ENCODE results near the gene HES3.

HES3 gene

GRCh38 chr1:6224718-6225117 lies 19.3 kb upstream of the HES3 start:
- TF ChIP-seq Cebpa-rat (IDR thresholded peaks at IDR 0.05), result no peak
- H3K9ac ChIP-seq, result 0 out of 22 replicates have a peak overlapping the region, but pooled peaks of 1 of the 11 experiments have one; percentile 18
- no peak overlapping the region for H3K27ac ChIP-seq
- H3K9me3 ChIP-seq (replicated peaks in 1 of 11), result no peaks in the 10 kb centered on the region
- H3K36me3 ChIP-seq, result peaks cover 75 to 100% (median 96%) of the 10 kb centered on the region in 11 experiments
- no peak overlapping the region for H3K4me2 ChIP-seq
- no peaks in the 10 kb centered on the region for H3K27me3 ChIP-seq
- no peak overlapping the region for H3K4me3 ChIP-seq
- H4K20me1 ChIP-seq, result peaks cover 0 to 52% (median 18%) of the 10 kb centered on the region in 11 experiments; a peak in 12 of 22 replicates
- H3K4me1 ChIP-seq, result peaks cover 13 to 44% (median 32%) of the 10 kb centered on the region in 10 experiments

- Histone ChIP-seq H3K27ac (no peak overlapping the region), H3K27me3 (no peaks in the 10 kb centered on the region), H3K9me3 (replicated peaks in 1 of 11) (no peaks in the 10 kb centered on the region), H3K9ac (peak overlapping the region in 7 of 11 experiments; percentile 0 to 39 (median 15); a peak in 6 of 22 replicates), H3K4me2 (peak overlapping the region in 2 of 11 experiments; percentile 10 to 15; a peak in 2 of 22 replicates), H3K4me3 (no peak overlapping the region), H4K20me1 (peaks cover 0 to 59% (median 18%) of the 10 kb centered on the region in 11 experiments; a peak in 12 of 22 replicates), H3K36me3 (peaks cover 80 to 100% (median 99%) of the 10 kb centered on the region in 11 experiments), H3K4me1 (peaks cover 13 to 36% (median 26%) of the 10 kb centered on the region in 10 experiments)
- no peak for TF ChIP-seq Cebpa-rat (IDR thresholded peaks at IDR 0.05)
Measured at GRCh38 chr1:6225651-6226050, 18.3 kb upstream of the HES3 start.

- Histone ChIP-seq H3K36me3 (peaks cover 56 to 63% (median 61%) of the 10 kb centered on the region in 11 experiments), H3K4me2 (no peak overlapping the region), H3K4me3 (no peak overlapping the region), H3K9ac (peak overlapping the region in 8 of 11 experiments; percentile 15 to 94 (median 88); a peak in 11 of 22 replicates), H3K9me3 (replicated peaks in 1 of 11) (peaks cover 0 to 8% (median 0%) of the 10 kb centered on the region in 11 experiments; a peak in 2 of 22 replicates), H4K20me1 (peaks cover 0 to 43% (median 10%) of the 10 kb centered on the region in 11 experiments; a peak in 14 of 22 replicates), H3K4me1 (peaks cover 10 to 33% (median 27%) of the 10 kb centered on the region in 10 experiments), H3K27me3 (no peaks in the 10 kb centered on the region), H3K27ac (no peak overlapping the region)
- no peak for TF ChIP-seq Cebpa-rat (IDR thresholded peaks at IDR 0.05)
Measured at GRCh38 chr1:6233376-6233775, 10.6 kb upstream of the HES3 start.

- Histone ChIP-seq H3K27ac (peak overlapping the region in 10 of 11 experiments; percentile 62 to 90 (median 84); a peak in 20 of 22 replicates), H3K4me3 (peak overlapping the region; percentile 71 to 97 (median 85)), H3K4me2 (peak overlapping the region; percentile 83 to 98 (median 93)), H3K36me3 (peaks cover 42 to 50% (median 48%) of the 10 kb centered on the region in 11 experiments), H3K9me3 (replicated peaks in 1 of 11) (peaks cover 0 to 8% (median 0%) of the 10 kb centered on the region in 11 experiments; a peak in 2 of 22 replicates), H3K27me3 (peaks cover 0 to 8% (median 4%) of the 10 kb centered on the region in 11 experiments; a peak in 12 of 22 replicates), H3K4me1 (peaks cover 21 to 47% (median 38%) of the 10 kb centered on the region in 10 experiments), H3K9ac (peak overlapping the region; percentile 81 to 94 (median 89)), H4K20me1 (peaks cover 0 to 38% (median 14%) of the 10 kb centered on the region in 11 experiments; a peak in 14 of 22 replicates)
- no peak for TF ChIP-seq Cebpa-rat (IDR thresholded peaks at IDR 0.05)
Measured at GRCh38 chr1:6234502-6235295, 9.3 kb upstream of the HES3 start.

GRCh38 chr1:6235296-6235677 lies 8.7 kb upstream of the HES3 start:
- TF ChIP-seq Cebpa-rat (IDR thresholded peaks at IDR 0.05), result no peak
- Histone ChIP-seq H4K20me1 (peaks cover 0 to 33% (median 14%) of the 10 kb centered on the region in 11 experiments; a peak in 14 of 22 replicates), H3K27ac (peak overlapping the region; percentile 25 to 90 (median 84); a peak in 21 of 22 replicates), H3K27me3 (peaks cover 5 to 14% (median 10%) of the 10 kb centered on the region in 11 experiments), H3K4me1 (peaks cover 21 to 53% (median 44%) of the 10 kb centered on the region in 10 experiments), H3K4me2 (peak overlapping the region; percentile 83 to 98 (median 93)), H3K9ac (peak overlapping the region; percentile 81 to 94 (median 89)), H3K36me3 (peaks cover 36 to 44% (median 42%) of the 10 kb centered on the region in 11 experiments), H3K9me3 (replicated peaks in 1 of 11) (peaks cover 0 to 8% (median 0%) of the 10 kb centered on the region in 11 experiments; a peak in 2 of 22 replicates), H3K4me3 (peak overlapping the region; percentile 71 to 97 (median 85))

GRCh38 chr1:6237093-6237492 lies 6.9 kb upstream of the HES3 start:
- no peak overlapping the region for H3K27ac ChIP-seq
- H3K9me3 ChIP-seq (replicated peaks in 1 of 11), result peaks cover 0 to 8% (median 0%) of the 10 kb centered on the region in 11 experiments; a peak in 2 of 22 replicates
- H3K4me3 ChIP-seq, result no peak overlapping the region
- no peak overlapping the region; a peak in 1 of 22 replicates for H3K4me2 ChIP-seq
- H4K20me1 ChIP-seq, result peaks cover 0 to 35% (median 14%) of the 10 kb centered on the region in 11 experiments; a peak in 15 of 22 replicates
- H3K4me1 ChIP-seq, result peaks cover 37 to 71% (median 62%) of the 10 kb centered on the region in 10 experiments
- TF ChIP-seq Cebpa-rat (IDR thresholded peaks at IDR 0.05), result no peak
- H3K27me3 ChIP-seq, result peaks cover 23 to 32% (median 28%) of the 10 kb centered on the region in 11 experiments
- H3K36me3 ChIP-seq, result peaks cover 20 to 26% (median 24%) of the 10 kb centered on the region in 11 experiments
- peak overlapping the region in 1 of 11 experiments; percentile 39; a peak in 1 of 22 replicates for H3K9ac ChIP-seq

GRCh38 chr1:6239213-6239752 lies 4.7 kb upstream of the HES3 start:
- Histone ChIP-seq H4K20me1 (peaks cover 0 to 48% (median 17%) of the 10 kb centered on the region in 11 experiments; a peak in 17 of 22 replicates), H3K4me1 (peaks cover 38 to 86% (median 76%) of the 10 kb centered on the region in 10 experiments), H3K4me2 (peak overlapping the region; percentile 9 to 95 (median 91); a peak in 21 of 22 replicates), H3K27ac (peak overlapping the region in 2 of 11 experiments; percentile 19 to 49; a peak in 4 of 22 replicates), H3K9me3 (replicated peaks in 1 of 11) (peaks cover 0 to 8% (median 0%) of the 10 kb centered on the region in 11 experiments; a peak in 2 of 22 replicates), H3K9ac (peak overlapping the region in 4 of 11 experiments; percentile 6 to 54 (median 34); a peak in 9 of 22 replicates), H3K36me3 (peaks cover 0 to 4% (median 3%) of the 10 kb centered on the region in 11 experiments; a peak in 7 of 22 replicates), H3K27me3 (peaks cover 45 to 54% (median 50%) of the 10 kb centered on the region in 11 experiments), H3K4me3 (no peak overlapping the region)
- TF ChIP-seq Cebpa-rat (IDR thresholded peaks at IDR 0.05), result no peak
